Hepatocyte (in vitro differentiated cells): ENCODE results near the gene GTF3A.

Experiments used
- CTCF ChIP-seq: fragments of 200-600 bp; sonication (generic); IDR thresholded peaks from 2 replicates; pipeline ENCODE4 v1.5.1; 2016; ENCODE audit warnings: antibody characterized with exemption, mild to moderate bottlenecking; ENCODE audit not compliant: poor library complexity
- EZH2 ChIP-seq: fragments of 200-600 bp; sonication (generic); IDR thresholded peaks from 2 replicates; pipeline ENCODE4 v1.6.1; 2016; ENCODE audit warnings: antibody characterized with exemption, mild to moderate bottlenecking, borderline replicate concordance
- EZH2phosphoT487 ChIP-seq: fragments of 200-600 bp; sonication (generic); IDR thresholded peaks from one replicate; pipeline ENCODE4 v1.6.1; 2018; ENCODE audit warnings: antibody characterized with exemption, mild to moderate bottlenecking, low read depth, moderate library complexity; ENCODE audit not compliant: unreplicated experiment, severe bottlenecking

- TF ChIP-seq CTCF: no peak
- no peak for TF ChIP-seq EZH2
- TF ChIP-seq EZH2phosphoT487: no peak
Measured at GRCh38 chr13:27408074-27408473, 16.3 kb upstream of the GTF3A start.
